PFSK-1 (cell line): Measurements from ENCODE around the gene CD300C.

Experiments used
- POLR2AphosphoS5 ChIP-seq: IDR thresholded peaks from 2 replicates; pipeline ENCODE4 v1.6.1; 2012; ENCODE audit warnings: low read depth, mild to moderate bottlenecking, control low read depth, low read length, moderate library complexity
- SIN3A ChIP-seq: IDR thresholded peaks from 2 replicates; pipeline ENCODE4 v1.6.1; 2012; ENCODE audit warnings: mild to moderate bottlenecking, low read length, moderate library complexity, borderline replicate concordance; ENCODE audit not compliant: insufficient read depth
- TAF1 ChIP-seq: IDR thresholded peaks from 2 replicates; pipeline ENCODE4 v1.6.1; 2012; ENCODE audit warnings: low read length, control low read depth, borderline replicate concordance; ENCODE audit not compliant: insufficient read depth
- TF ChIP-seq, protein P1 (sequence below), 2 experiments: IDR thresholded peaks; 2 replicates each; pipeline versions ENCODE4 v1.6.1 to v1.8.0; 2011 to 2012; ENCODE audit warnings: low read depth in 2 of 2, low read length in 2 of 2, control low read depth in 1 of 2, inconsistent platforms in 1 of 2, mild to moderate bottlenecking in 1 of 2, moderate library complexity in 1 of 2; ENCODE audit not compliant: insufficient read depth in 1 of 2

- TF ChIP-seq, protein P1, sequence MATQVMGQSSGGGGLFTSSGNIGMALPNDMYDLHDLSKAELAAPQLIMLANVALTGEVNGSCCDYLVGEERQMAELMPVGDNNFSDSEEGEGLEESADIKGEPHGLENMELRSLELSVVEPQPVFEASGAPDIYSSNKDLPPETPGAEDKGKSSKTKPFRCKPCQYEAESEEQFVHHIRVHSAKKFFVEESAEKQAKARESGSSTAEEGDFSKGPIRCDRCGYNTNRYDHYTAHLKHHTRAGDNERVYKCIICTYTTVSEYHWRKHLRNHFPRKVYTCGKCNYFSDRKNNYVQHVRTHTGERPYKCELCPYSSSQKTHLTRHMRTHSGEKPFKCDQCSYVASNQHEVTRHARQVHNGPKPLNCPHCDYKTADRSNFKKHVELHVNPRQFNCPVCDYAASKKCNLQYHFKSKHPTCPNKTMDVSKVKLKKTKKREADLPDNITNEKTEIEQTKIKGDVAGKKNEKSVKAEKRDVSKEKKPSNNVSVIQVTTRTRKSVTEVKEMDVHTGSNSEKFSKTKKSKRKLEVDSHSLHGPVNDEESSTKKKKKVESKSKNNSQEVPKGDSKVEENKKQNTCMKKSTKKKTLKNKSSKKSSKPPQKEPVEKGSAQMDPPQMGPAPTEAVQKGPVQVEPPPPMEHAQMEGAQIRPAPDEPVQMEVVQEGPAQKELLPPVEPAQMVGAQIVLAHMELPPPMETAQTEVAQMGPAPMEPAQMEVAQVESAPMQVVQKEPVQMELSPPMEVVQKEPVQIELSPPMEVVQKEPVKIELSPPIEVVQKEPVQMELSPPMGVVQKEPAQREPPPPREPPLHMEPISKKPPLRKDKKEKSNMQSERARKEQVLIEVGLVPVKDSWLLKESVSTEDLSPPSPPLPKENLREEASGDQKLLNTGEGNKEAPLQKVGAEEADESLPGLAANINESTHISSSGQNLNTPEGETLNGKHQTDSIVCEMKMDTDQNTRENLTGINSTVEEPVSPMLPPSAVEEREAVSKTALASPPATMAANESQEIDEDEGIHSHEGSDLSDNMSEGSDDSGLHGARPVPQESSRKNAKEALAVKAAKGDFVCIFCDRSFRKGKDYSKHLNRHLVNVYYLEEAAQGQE (IDR thresholded peaks at IDR 0.05; ENCODE audit: insufficient read depth in 1 of 2, low read depth in 2 of 2, low read length in 2 of 2): no peak
- TF ChIP-seq TAF1: no peak
- TF ChIP-seq POLR2AphosphoS5: no peak
- TF ChIP-seq SIN3A: no peak
Observed at GRCh38 chr17:74493331-74493833, 52.5 kb downstream of the CD300C start.
